AG04449 (cell line): ENCODE results near the gene NCLN.
"Not testable (repeated sequence)": the region's sequence is repeated elsewhere in the genome, so short reads cannot be mapped to it uniquely, and the experiment has no call there.

Experiments used
- CTCF ChIA-PET: fragments of 350-600 bp; formaldehyde crosslinking; extraction: SDS; loops from one replicate; lab custom pipeline; 2021; ENCODE audit warnings: antibody characterized with exemption; lab: Yijun Ruan, JAX
- POLR2A ChIA-PET: fragments of 400-600, 350-600 bp; formaldehyde crosslinking; extraction: SDS; loops from one replicate; lab custom pipeline; 2020; ENCODE audit warnings: antibody characterized with exemption, inconsistent platforms; lab: Yijun Ruan, JAX
- DNase-seq: peaks from one replicate; pipeline ENCODE4 v3.0.0-alpha.2; 2010; ENCODE audit warnings: low read depth, low spot score
- H3K4me3 ChIP-seq: 2 replicates; pipeline ENCODE4 v1.5.1; 2011; ENCODE audit warnings: low read depth, mild to moderate bottlenecking, control low read depth, low read length
- CTCF ChIP-seq: IDR thresholded peaks from one replicate; pipeline ENCODE4 v1.5.1; 2011; ENCODE audit warnings: mild to moderate bottlenecking, moderate library complexity, low read length, control low read depth, inconsistent platforms; ENCODE audit not compliant: insufficient read depth; ENCODE audit errors: missing control alignments

The NCLN gene

GRCh38 chr19:3190921-3191805 lies 5.4 kb downstream of the NCLN start:
- no peak for TF ChIP-seq CTCF
- DNase-seq: no peak
- ChIA-PET POLR2A (no interaction called here), CTCF (no interaction called here)
- H3K4me3 ChIP-seq: no peak overlapping the region

GRCh38 chr19:3191806-3192104 lies 6.0 kb downstream of the NCLN start:
- DNase-seq, H3K4me3 ChIP-seq, POLR2A ChIA-PET, CTCF ChIA-PET: not testable (repeated sequence)

GRCh38 chr19:3192228-3192635 lies 6.5 kb downstream of the NCLN start:
- no peak overlapping the region for H3K4me3 ChIP-seq
- no peak for TF ChIP-seq CTCF
- no peak for DNase-seq
- ChIA-PET CTCF (no interaction called here), POLR2A (no interaction called here)

GRCh38 chr19:3192684-3193083 lies 7.0 kb downstream of the NCLN start:
- H3K4me3 ChIP-seq: no peak overlapping the region
- TF ChIP-seq CTCF: no peak
- POLR2A ChIA-PET: no interaction called here
- no peak for DNase-seq
- CTCF ChIA-PET: no interaction called here

GRCh38 chr19:3193256-3194105 lies 7.8 kb downstream of the NCLN start:
- no peak for DNase-seq
- ChIA-PET POLR2A (no interaction called here), CTCF (interaction anchor here (0.7 to 0.9 kb wide), 2 partner anchors 30 to 31 kb away, joined by 3 to 4 read pairs; partner anchors contain the start of gene CELF5)
- H3K4me3 ChIP-seq: no peak overlapping the region
- TF ChIP-seq CTCF: no peak

- no peak overlapping the region for H3K4me3 ChIP-seq
- ChIA-PET POLR2A (no interaction called here), CTCF (interaction anchor here (0.7 to 0.9 kb wide), 2 partner anchors 29 to 30 kb away, joined by 3 to 4 read pairs; partner anchors contain the start of gene CELF5)
- DNase-seq: no peak
- no peak for TF ChIP-seq CTCF
Observed at GRCh38 chr19:3194106-3195087, 8.7 kb downstream of the NCLN start.
